Esophagus muscularis mucosa (tissue), 4 donors: ENCODE data around the gene RIC1.

Experiments used
- CTCF ChIP-seq, 3 experiments: fragments of 200-600 bp in 2 of 3; fragments of 450-650 bp in 1 of 3; sonication (generic) in 2 of 3; IDR thresholded peaks; one replicate each; pipeline ENCODE4 v1.5.1; 2017 to 2019; ENCODE audit warnings: antibody characterized with exemption in 3 of 3, mild to moderate bottlenecking in 2 of 3, moderate library complexity in 1 of 3
- EP300 ChIP-seq: sonication (generic); formaldehyde crosslinking; IDR thresholded peaks from one replicate; pipeline ENCODE4 v1.6.1; 2017; ENCODE audit warnings: antibody characterized with exemption
- POLR2AphosphoS5 ChIP-seq, 2 donors: sonication (generic); formaldehyde crosslinking; IDR thresholded peaks; one replicate each; pipeline ENCODE4 v1.6.1; 2017; ENCODE audit warnings: antibody characterized with exemption in 2 of 2

GRCh38 chr9:5715548-5716127, 86.7 kb downstream of the RIC1 start:
- TF ChIP-seq EP300 = no peak
- no peak for TF ChIP-seq POLR2AphosphoS5 (IDR thresholded peaks at IDR 0.05)
- TF ChIP-seq CTCF (IDR thresholded peaks at IDR 0.05) = no peak
